ENCODE results near the gene FAM135A. TPM values are rescaled to one million over a fixed set of nuclear protein-coding genes. Genes with fewer than 3 reads are reported as not detected.

FAM135A gene
- total RNA-seq, 6 donors from 2014 or later, result 13.7 to 57.9 (median 29.2) TPM

DNA sequence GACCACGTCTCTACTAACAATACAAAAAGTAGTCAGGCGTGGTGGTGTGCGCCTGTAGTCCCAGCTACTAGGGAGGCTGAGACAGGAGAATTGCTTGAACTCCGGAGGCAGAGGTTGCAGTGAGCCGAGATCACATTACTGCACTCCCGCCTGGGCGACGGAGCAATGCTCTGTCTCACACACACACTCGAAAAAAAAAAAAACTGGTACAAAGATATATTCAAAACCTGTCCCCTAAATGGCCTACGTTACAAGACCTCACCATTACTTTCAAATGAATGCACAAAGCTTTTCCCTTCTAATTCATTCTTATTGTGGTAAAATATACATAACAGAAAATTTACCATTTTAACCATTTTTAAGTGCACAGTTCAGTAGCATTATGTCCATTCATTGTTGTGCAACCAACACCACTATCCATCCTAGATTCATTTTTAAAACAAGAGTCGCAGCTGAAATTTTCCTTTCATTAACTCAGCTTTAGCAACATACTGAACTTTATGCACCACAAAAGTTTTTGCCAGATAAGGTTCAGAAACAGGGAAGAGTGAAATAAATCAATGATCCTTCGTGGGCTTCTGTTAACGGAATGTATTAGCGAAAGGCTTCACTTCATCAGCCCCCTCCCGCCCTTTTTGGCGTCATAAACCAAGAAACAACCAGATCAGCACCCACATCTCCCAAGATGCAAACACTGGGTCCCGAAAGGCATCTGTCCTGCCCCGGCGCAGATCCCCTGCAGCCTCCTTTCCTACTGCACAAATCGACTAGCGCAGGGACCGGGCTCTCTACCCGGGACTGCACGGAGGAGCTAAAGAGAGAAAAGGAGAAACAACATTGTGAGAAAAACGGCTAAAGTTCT is 825 bp upstream of the FAM135A start:
- DNase-seq, result no peak
- no peak for TF ChIP-seq POLR2AphosphoS5 (IDR thresholded peaks at IDR 0.05)
- TF ChIP-seq EP300 (IDR thresholded peaks at IDR 0.05), result no peak
- TF ChIP-seq POLR2A (IDR thresholded peaks at IDR 0.05), result no peak
- TF ChIP-seq, protein P1, sequence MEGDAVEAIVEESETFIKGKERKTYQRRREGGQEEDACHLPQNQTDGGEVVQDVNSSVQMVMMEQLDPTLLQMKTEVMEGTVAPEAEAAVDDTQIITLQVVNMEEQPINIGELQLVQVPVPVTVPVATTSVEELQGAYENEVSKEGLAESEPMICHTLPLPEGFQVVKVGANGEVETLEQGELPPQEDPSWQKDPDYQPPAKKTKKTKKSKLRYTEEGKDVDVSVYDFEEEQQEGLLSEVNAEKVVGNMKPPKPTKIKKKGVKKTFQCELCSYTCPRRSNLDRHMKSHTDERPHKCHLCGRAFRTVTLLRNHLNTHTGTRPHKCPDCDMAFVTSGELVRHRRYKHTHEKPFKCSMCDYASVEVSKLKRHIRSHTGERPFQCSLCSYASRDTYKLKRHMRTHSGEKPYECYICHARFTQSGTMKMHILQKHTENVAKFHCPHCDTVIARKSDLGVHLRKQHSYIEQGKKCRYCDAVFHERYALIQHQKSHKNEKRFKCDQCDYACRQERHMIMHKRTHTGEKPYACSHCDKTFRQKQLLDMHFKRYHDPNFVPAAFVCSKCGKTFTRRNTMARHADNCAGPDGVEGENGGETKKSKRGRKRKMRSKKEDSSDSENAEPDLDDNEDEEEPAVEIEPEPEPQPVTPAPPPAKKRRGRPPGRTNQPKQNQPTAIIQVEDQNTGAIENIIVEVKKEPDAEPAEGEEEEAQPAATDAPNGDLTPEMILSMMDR (IDR thresholded peaks at IDR 0.05), result no peak
- peak overlapping the region; percentile 63 to 92 (median 86) for H3K4me3 ChIP-seq
- WGBS, 2 donors, result 40% methylated on average over 25 of the region's 25 CpGs
- ATAC-seq (ENCODE audit: low FRiP score in 2 of 2), result peak in 1 of 2 donors; percentile 39
- H3K4me1 ChIP-seq, result peaks cover 5 to 25% (median 12%) of the 10 kb centered on the region in 4 donors
- H3K27ac ChIP-seq, result peak overlapping the region; percentile 78 to 91 (median 84)
- H3K9me3 ChIP-seq, result no peaks in the 10 kb centered on the region
- H3K36me3 ChIP-seq, result peaks cover 0 to 3% (median 0%) of the 10 kb centered on the region in 4 donors
- no peaks in the 10 kb centered on the region for H3K27me3 ChIP-seq

DNA sequence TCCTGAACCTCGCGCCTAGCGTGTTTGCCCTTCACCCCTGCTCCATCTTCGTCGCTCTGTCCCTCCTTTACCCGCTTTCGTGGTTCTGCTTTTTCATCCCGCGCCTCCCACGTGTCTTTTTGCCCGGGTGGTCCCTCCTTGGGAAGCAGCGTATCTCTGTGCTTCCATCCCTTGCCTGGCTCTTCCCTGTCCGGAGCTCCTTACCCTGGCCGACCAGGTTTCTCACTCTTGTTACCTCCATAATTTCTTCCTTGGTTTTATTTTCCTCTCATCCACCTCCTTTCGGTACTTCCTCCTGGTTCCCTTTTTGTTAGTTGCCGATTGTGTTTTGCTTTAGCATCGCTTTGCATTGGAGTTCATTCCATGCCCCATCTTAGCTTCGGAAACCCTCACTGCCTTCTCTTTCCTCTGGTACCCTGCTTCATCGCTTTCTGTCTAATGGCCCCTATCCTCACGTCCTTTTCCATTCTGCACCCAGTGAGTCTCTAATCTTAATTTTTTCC is 735 bp downstream of the FAM135A start:
- Histone ChIP-seq H3K4me1 (peaks cover 5 to 25% (median 12%) of the 10 kb centered on the region in 4 donors), H3K27me3 (no peaks in the 10 kb centered on the region), H3K4me3 (peak overlapping the region; percentile 63 to 92 (median 86)), H3K9me3 (no peaks in the 10 kb centered on the region), H3K36me3 (peaks cover 0 to 14% (median 6%) of the 10 kb centered on the region in 4 donors), H3K27ac (peak overlapping the region; percentile 78 to 91 (median 84))
- no peak for TF ChIP-seq EP300 (IDR thresholded peaks at IDR 0.05)
- no peak for TF ChIP-seq POLR2A (IDR thresholded peaks at IDR 0.05)
- TF ChIP-seq, protein P1 (IDR thresholded peaks at IDR 0.05), result no peak
- TF ChIP-seq POLR2AphosphoS5 (IDR thresholded peaks at IDR 0.05), result no peak
- ATAC-seq (ENCODE audit: low FRiP score in 2 of 2) (no peak), DNase-seq (no peak)
- 1 to 3% methylated on average over 20 of the region's 20 CpGs for WGBS, 2 donors

DNA sequence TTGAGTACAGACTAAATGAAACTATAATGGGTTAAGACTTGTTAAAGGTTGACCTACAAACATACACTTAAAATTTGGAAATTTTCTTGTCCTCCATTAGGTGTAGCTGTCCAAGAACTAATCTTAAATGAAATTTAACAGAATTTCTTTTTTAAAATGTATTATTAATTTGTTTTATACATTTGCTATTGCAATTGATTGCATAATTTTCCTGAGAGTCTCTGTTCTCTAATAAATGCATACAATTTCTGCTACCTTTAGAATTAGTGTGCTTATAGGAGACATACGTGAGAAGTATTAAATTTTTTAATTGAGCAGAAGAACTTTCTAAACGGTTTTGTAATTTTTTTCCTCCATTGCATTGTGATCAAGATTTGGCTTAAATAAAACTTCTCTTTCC is 1.5 kb downstream of the FAM135A start:
- H3K4me3 ChIP-seq, result peak overlapping the region in 2 of 4 donors; percentile 63 to 88
- ATAC-seq (ENCODE audit: low FRiP score in 2 of 2), result no peak
- H3K36me3 ChIP-seq, result peaks cover 0 to 15% (median 6%) of the 10 kb centered on the region in 4 donors
- H3K4me1 ChIP-seq, result peaks cover 5 to 25% (median 12%) of the 10 kb centered on the region in 4 donors
- no peaks in the 10 kb centered on the region for H3K9me3 ChIP-seq
- DNase-seq, result no peak
- TF ChIP-seq POLR2AphosphoS5 (IDR thresholded peaks at IDR 0.05) (no peak), POLR2A (IDR thresholded peaks at IDR 0.05) (no peak), EP300 (IDR thresholded peaks at IDR 0.05) (no peak)
- TF ChIP-seq, protein P1 (IDR thresholded peaks at IDR 0.05), result no peak
- H3K27ac ChIP-seq, result peak overlapping the region in 1 of 4 donors; percentile 15
- WGBS, 2 donors, result 69 to 74% methylated on average over 2 of the region's 2 CpGs
- no peaks in the 10 kb centered on the region for H3K27me3 ChIP-seq

DNA sequence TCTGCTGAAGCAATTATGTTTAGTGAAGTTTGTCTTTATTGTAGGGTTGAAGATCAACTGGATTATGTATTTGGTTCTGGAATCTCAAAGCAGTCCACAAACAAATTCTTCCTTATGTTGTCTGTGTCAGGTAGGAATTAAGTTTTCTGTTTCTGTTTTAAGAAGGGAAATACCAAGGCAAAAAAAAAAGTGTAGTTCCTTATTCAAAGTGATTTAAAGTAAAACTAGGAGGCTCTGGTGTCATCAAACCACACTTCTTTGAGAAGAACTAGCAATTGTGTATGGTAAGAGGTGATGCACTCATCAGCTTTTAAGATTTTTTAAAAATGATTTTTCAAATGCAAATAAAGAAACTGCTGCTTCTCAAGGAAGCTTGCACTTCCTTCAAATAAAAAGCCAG is 1.9 kb downstream of the FAM135A start:
- Histone ChIP-seq H3K27ac (peak overlapping the region in 1 of 4 donors; percentile 15), H3K36me3 (peaks cover 0 to 15% (median 6%) of the 10 kb centered on the region in 4 donors), H3K4me1 (peaks cover 5 to 25% (median 12%) of the 10 kb centered on the region in 4 donors), H3K27me3 (no peaks in the 10 kb centered on the region), H3K4me3 (peak overlapping the region in 1 of 4 donors; percentile 88), H3K9me3 (no peaks in the 10 kb centered on the region)
- TF ChIP-seq POLR2A (IDR thresholded peaks at IDR 0.05), result no peak
- TF ChIP-seq POLR2AphosphoS5 (IDR thresholded peaks at IDR 0.05), result no peak
- TF ChIP-seq, protein P1 (IDR thresholded peaks at IDR 0.05), result no peak
- no peak for TF ChIP-seq EP300 (IDR thresholded peaks at IDR 0.05)
- no peak for DNase-seq
- no peak for ATAC-seq (ENCODE audit: low FRiP score in 2 of 2)

All from upper lobe of left lung (tissue), 6 donors.